Astrocyte (in vitro differentiated cells and primary cell): ENCODE results near the gene RNU7-1. TPM values are rescaled to one million over a fixed set of nuclear protein-coding genes. Genes with fewer than 3 reads are reported as not detected.

Experiments used
- DNase-seq: peaks from one replicate; pipeline ENCODE4 v3.0.0-alpha.2; 2010; ENCODE audit warnings: low read depth
- FAIRE-seq: peaks from 2 replicates; lab custom pipeline; 2011; peaks lifted over from hg19 to GRCh38; lab: Jason Lieb, UNC
- H2AFZ ChIP-seq: 2 replicates; pipeline ENCODE4 v1.6.0; 2012; ENCODE audit warnings: low read depth, low read length, inconsistent platforms
- H3K27ac ChIP-seq: 2 replicates; pipeline ENCODE4 v1.5.1; 2011; ENCODE audit warnings: low read depth, low read length, inconsistent platforms
- H3K27me3 ChIP-seq: 2 replicates; pipeline ENCODE4 v1.6.0; 2011; ENCODE audit warnings: low read length, inconsistent platforms; ENCODE audit not compliant: insufficient read depth
- H3K36me3 ChIP-seq: 2 replicates; pipeline ENCODE4 v1.5.1; 2011; ENCODE audit warnings: low read length, inconsistent platforms; ENCODE audit not compliant: insufficient read depth
- H3K4me1 ChIP-seq: 2 replicates; pipeline ENCODE4 v1.5.1; 2011; ENCODE audit warnings: low read length, inconsistent platforms; ENCODE audit not compliant: insufficient read depth
- H3K4me2 ChIP-seq: 2 replicates; pipeline ENCODE4 v1.6.0; 2012; ENCODE audit warnings: low read length, inconsistent platforms
- H3K4me3 ChIP-seq: 2 replicates; pipeline ENCODE4 v1.5.1; 2011; ENCODE audit warnings: low read depth, mild to moderate bottlenecking, low read length, inconsistent platforms; ENCODE audit not compliant: insufficient read depth
- H3K79me2 ChIP-seq: 2 replicates; pipeline ENCODE4 v1.6.0; 2012; ENCODE audit warnings: mild to moderate bottlenecking, low read length, inconsistent platforms; ENCODE audit not compliant: insufficient read depth
- H3K9ac ChIP-seq: 2 replicates; pipeline ENCODE4 v1.6.0; 2012; ENCODE audit warnings: mild to moderate bottlenecking, low read length, inconsistent platforms
- H3K9me3 ChIP-seq: 2 replicates; pipeline ENCODE4 v1.5.1; 2012; ENCODE audit warnings: low read depth, mild to moderate bottlenecking, low read length, inconsistent platforms; ENCODE audit not compliant: insufficient read depth
- H4K20me1 ChIP-seq: 2 replicates; pipeline ENCODE4 v1.6.0; 2012; ENCODE audit warnings: low read length, inconsistent platforms; ENCODE audit not compliant: insufficient read depth
- H3K27ac Mint-ChIP-seq: one replicate; pipeline ENCODE4 v1.8.0; 2021; ENCODE audit warnings: mild to moderate bottlenecking, mixed read lengths; ENCODE audit not compliant: unreplicated experiment
- H3K27me3 Mint-ChIP-seq: one replicate; pipeline ENCODE4 v1.8.0; 2021; ENCODE audit warnings: low read depth, mixed read lengths; ENCODE audit not compliant: unreplicated experiment
- H3K36me3 Mint-ChIP-seq: one replicate; pipeline ENCODE4 v1.8.0; 2021; ENCODE audit warnings: low read depth, mixed read lengths; ENCODE audit not compliant: unreplicated experiment
- H3K4me1 Mint-ChIP-seq: one replicate; pipeline ENCODE4 v1.8.0; 2021; ENCODE audit warnings: low read depth, mixed read lengths; ENCODE audit not compliant: unreplicated experiment
- H3K4me3 Mint-ChIP-seq: one replicate; pipeline ENCODE4 v1.8.0; 2021; ENCODE audit warnings: mild to moderate bottlenecking, moderate library complexity, mixed read lengths; ENCODE audit not compliant: unreplicated experiment
- H3K9me3 Mint-ChIP-seq: one replicate; pipeline ENCODE4 v1.8.0; 2021; ENCODE audit warnings: mild to moderate bottlenecking, mixed read lengths; ENCODE audit not compliant: unreplicated experiment
- CTCF ChIP-seq: IDR thresholded peaks from 2 replicates; pipeline ENCODE4 v1.5.1; 2011; ENCODE audit warnings: low read depth, mild to moderate bottlenecking, inconsistent platforms, low read length, moderate library complexity; ENCODE audit not compliant: insufficient read depth
- EZH2 ChIP-seq: IDR thresholded peaks from 2 replicates; pipeline ENCODE4 v1.6.1; 2012; ENCODE audit warnings: mild to moderate bottlenecking, low read length, inconsistent platforms; ENCODE audit not compliant: insufficient read depth
- total RNA-seq: library from RNA; stranded (reverse); gene quantifications from 2 replicates; pipeline ENCODE4 v1.2.1, GENCODE V29; 2021

Gene RNU7-1
- total RNA-seq, 1 donor from 2014 or later, result not detected

DNA sequence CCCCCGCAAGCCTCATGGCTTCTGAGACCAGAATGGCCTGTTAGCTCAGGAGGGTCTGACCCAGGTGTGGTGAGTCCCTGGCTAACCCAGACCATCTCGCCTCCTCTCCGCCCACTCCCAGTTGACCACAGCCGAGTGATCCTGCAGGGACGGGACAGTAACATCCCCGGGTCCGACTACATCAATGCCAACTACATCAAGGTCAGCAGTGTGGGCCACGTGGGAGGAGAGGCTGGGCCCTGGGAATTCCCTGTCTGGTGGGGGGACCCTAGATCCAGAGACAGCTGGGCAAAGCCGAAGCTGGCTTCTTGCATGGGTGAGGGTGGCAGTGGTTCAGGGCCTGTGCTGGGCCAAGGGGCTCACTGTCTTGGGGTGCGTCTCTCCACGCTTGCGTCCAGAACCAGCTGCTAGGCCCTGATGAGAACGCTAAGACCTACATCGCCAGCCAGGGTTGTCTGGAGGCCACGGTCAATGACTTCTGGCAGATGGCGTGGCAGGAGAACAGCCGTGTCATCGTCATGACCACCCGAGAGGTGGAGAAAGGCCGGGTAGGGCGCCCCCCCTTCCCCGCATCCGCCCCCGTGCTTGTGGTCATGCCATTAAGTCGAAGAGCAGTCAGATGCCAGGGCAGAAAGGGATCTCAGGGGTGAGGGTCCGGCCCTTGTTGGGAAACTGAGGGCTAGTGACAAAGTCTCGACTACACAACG lies 12.6 kb downstream of the RNU7-1 start:
- H3K4me1 ChIP-seq, result peaks cover 25% of the 10 kb centered on the region
- DNase-seq (no peak), FAIRE-seq (no peak)
- H3K27ac ChIP-seq, result no peak overlapping the region
- H3K9ac ChIP-seq, result no peak overlapping the region
- H3K9me3 Mint-ChIP-seq, result no peaks in the 10 kb centered on the region
- H3K9me3 ChIP-seq, result no peaks in the 10 kb centered on the region
- H3K27ac Mint-ChIP-seq, result no peak overlapping the region
- H3K36me3 ChIP-seq, result no peaks in the 10 kb centered on the region
- TF ChIP-seq CTCF, result no peak
- TF ChIP-seq EZH2, result no peak
- peaks cover 2% of the 10 kb centered on the region for H3K36me3 Mint-ChIP-seq
- H3K27me3 Mint-ChIP-seq, result peaks cover 4% of the 10 kb centered on the region
- no peaks in the 10 kb centered on the region for H3K79me2 ChIP-seq
- H3K4me2 ChIP-seq, result no peak overlapping the region
- no peak overlapping the region for H3K4me3 ChIP-seq
- H2AFZ ChIP-seq, result no peak overlapping the region
- no peaks in the 10 kb centered on the region for H3K27me3 ChIP-seq
- no peak overlapping the region for H3K4me3 Mint-ChIP-seq
- peaks cover 29% of the 10 kb centered on the region for H3K4me1 Mint-ChIP-seq
- no peaks in the 10 kb centered on the region for H4K20me1 ChIP-seq

GRCh38 chr12:6957151-6957701 lies 13.6 kb downstream of the RNU7-1 start:
- Histone ChIP-seq H3K4me1 (peaks cover 33% of the 10 kb centered on the region), H3K9ac (no peak overlapping the region), H3K4me2 (no peak overlapping the region), H3K36me3 (no peaks in the 10 kb centered on the region), H2AFZ (no peak overlapping the region), H3K27ac (no peak overlapping the region), H3K4me3 (no peak overlapping the region), H3K79me2 (no peaks in the 10 kb centered on the region), H3K9me3 (no peaks in the 10 kb centered on the region), H4K20me1 (no peaks in the 10 kb centered on the region), H3K27me3 (no peaks in the 10 kb centered on the region)
- DNase-seq (no peak), FAIRE-seq (no peak)
- H3K36me3 Mint-ChIP-seq, result peaks cover 2% of the 10 kb centered on the region
- no peaks in the 10 kb centered on the region for H3K9me3 Mint-ChIP-seq
- no peak overlapping the region for H3K4me3 Mint-ChIP-seq
- H3K4me1 Mint-ChIP-seq, result peaks cover 36% of the 10 kb centered on the region
- H3K27me3 Mint-ChIP-seq, result peaks cover 4% of the 10 kb centered on the region
- no peak overlapping the region for H3K27ac Mint-ChIP-seq
- TF ChIP-seq EZH2, result no peak
- no peak for TF ChIP-seq CTCF
